GM18858 (cell line): ENCODE measurements around the gene ZNRF3.

Experiments
- ATAC-seq: cut with Tn5 transposase; IDR thresholded peaks from one replicate; pipeline ENCODE4 v1.9.1; 2021; ENCODE audit not compliant: unreplicated experiment

ZNRF3 gene

DNA sequence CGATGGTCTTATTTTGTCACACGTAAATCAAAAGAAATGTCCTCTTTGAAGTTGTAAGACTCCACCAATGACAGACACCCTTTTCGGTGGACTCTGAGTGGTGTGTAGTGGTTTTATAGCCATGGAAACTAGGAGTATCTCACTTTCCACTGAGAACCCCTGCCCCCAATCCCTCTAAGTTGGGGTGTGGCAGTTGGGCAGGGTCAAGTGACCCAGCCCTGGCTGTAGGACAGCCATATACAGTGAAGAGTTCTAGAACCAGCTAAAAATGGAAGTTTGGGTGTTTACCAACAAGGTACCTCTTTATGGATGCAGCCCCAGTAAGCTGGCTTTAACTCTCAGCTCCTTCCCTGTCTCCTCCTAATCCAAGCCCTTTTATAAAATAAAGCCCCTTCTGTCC is 173.1 kb downstream of the ZNRF3 start:
- no peak for ATAC-seq

DNA sequence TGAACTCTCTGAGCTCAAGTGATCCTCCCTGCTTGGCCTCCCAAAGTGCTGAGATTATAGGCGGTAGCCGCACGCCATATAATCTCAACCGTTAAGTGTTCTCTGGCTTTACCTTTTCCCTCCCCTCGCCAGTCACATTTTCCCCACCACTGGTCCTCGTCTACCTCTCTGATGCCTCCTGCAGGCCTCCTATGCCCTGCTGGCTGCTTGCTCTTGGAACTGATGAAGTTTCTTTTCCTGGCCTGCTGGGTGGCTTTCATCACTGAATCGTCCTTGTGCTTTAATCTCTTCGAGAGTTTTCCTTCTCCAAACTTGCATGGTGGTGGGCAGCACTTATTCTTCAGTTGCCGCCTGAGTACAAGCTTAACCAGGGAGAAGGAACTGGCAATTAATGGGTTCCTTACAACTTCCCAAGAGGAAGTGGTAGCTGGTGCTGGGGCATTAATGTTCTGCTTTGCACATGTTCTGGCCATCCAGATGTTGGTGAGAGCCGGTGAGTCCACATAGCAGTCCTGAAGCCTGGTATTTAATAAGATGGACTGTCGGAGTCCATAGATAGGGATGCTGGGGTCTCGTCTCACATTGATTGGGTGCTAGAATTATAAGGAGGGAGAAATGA is 177.0 kb downstream of the ZNRF3 start:
- no peak for ATAC-seq

DNA sequence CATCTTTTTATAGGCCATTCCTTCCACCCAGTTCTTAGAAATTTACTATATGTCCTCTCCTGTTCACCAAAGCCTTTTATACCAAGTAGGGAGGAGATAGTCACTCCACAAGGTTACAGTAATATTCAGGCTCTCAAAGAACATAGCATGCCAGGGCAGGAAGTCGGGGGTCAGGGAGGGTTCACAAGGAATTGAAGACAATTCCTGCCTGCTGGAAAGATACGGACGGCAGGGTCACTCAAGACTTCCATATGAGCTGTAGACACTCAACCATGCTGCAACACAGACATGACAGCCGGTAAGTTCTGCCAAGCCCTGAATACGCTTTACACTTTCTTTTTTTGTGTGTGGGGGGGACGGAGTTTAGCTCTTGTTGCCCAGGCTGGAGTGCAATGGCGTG is 177.6 kb downstream of the ZNRF3 start:
- ATAC-seq: no peak

DNA sequence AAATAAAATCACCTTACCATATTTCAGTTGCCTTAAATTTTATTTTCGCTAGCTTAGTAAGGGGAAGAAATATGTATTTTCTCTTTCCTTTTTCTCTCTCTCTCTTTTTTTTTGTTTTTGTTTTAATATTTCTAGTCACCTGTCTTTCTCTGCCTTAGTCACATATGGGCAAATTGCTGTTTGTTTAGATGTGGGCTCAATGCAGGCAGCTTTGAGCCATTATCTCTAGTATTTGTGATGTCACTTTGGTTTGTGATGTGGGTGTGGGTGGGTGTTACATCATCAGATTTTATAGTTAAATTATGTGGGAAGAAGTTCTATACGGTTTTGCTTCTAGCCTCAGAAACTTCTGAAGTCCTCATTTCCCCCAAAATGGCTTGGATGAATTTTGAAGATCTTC is 178.4 kb downstream of the ZNRF3 start, which contains the start of gene C22orf31:
TSS of gene C22orf31 (minus strand) at position 59 of the 400 bp plus-strand sequence. CDS start at position 20, 39 bp downstream.
- ATAC-seq: no peak

DNA sequence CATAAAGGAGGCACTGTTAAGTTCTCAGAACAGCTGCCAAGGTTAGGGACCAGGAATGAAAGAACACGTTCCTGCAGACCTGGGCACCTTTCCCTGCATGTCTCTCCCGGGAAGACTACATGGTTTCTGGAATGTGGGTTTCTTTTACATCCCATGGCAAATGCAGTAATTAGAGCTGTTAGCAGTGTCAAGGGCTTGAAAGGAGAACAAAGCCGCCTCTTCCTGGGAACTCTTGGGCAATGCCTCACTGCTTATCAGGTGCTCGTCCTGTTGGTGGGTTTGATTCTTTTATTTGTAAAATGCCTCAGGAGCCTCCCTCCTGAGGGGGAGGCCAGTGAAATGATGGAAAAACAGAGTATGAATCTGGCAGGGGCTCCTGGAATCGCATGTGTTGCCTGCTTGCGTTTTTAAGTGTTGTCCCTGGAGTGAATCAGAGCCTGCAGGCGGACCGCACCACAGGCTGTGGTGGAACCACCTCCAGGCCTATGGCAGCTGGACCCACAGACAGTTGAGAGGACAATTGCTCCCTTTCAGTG is 179.0 kb downstream of the ZNRF3 start:
- ATAC-seq: no peak

DNA sequence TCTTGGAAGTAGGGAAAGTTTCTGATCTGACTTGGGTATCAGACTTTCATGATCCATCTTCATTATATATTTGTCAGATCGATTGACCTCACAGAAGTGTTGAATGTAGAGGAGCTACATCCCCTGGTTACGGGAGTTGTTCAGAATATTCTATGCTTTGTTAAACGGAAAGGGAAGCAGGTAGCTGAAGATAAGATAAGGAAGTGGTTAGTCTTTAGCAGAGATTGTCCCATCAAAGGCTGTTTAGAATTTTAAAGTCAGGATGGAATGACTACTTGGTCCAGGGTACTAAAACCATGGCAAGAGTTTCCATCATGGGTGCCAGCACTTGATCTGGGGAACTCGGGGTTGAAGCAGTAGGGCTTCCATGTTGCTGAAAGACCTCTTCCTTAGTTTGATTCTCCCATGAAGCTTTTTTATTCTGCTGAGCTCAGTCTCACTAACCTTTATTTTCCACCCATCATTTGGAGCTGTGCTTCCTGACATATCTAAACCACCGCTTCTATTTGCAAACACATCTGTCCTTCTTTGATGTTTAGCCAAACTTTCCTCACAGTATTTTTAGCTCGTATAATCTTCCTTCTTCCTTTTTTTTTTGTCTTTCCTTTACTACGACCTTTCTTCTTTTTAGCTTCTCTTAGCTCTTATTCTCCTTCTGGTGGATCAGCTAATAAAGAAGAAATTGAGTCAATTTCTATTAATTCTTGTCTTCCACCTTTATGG is 182.3 kb downstream of the ZNRF3 start:
- ATAC-seq: no peak

GRCh38 chr22:29069463-29069862 is 186.1 kb downstream of the ZNRF3 start:
- no peak for ATAC-seq

DNA sequence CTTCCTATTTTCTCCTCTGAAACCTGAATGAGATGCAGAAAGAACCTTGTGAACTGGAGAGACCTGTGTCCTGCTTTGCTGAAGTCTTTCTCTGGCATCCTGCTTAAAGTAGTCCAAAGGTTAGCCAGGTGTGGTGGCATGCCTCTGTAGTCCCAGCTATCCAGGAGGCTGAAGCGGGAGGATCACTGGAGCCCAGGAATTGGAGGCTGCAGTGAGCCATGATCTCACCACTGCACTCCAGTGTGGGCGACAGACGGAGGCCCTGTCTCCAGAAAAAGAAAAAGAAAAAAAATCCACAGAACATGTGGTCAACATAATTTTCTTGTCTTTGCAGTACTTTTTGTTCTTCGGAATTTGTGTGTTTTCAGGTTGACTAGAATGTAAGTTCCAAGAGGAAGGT is 187.1 kb downstream of the ZNRF3 start:
- no peak for ATAC-seq

DNA sequence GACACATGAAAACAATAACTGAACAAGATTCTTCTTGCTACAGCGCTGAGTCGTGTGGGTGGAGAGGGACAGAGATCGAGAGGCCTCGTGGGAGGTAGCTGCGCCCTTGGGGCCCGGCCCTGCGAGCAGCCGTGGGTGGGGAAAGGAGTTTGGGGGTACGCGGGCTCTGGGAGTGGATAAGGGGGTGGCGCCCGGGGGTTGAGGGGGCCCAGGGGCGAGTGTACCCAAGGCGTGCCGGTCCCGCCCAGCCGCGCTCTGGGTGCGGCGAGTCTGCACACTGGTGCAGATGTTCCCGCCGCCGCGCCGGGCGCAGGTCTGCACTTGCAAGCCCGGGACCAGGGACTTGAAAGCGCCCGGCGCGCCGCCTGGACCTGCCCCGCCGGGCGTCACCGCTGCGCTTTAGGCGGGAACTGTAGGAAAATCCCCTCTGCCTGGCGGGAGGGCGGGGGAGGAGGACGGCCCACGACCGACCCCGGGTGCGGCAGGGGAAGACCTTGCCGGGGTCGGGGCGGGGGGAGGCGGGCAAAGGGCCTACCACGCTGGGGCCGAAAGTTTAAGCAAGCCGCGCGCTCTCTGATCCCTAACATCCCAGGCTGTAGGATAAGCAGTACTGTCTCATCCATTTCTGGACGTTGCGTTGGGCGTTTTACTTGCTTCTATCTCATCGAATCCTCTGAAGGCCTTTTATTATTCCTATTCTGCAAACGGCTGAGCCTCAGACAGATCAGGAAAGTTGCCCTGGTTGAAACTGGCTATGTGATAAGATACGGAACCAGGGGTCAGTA is 188.1 kb downstream of the ZNRF3 start:
- no peak for ATAC-seq

GRCh38 chr22:29072193-29072978 is 189.0 kb downstream of the ZNRF3 start:
- ATAC-seq: no peak

- ATAC-seq: no peak
Measured at GRCh38 chr22:29072979-29073617, 189.7 kb downstream of the ZNRF3 start, which contains the start of gene KREMEN1. KREMEN1 (plus strand) TSS chr22:29073035; CDS start chr22:29073131, 96 bp downstream.

- no peak for ATAC-seq
Measured at GRCh38 chr22:29073618-29074275, 190.4 kb downstream of the ZNRF3 start.

- no peak for ATAC-seq
Measured at GRCh38 chr22:29074276-29074772, 191.0 kb downstream of the ZNRF3 start.

GRCh38 chr22:29078036-29078868 is 194.9 kb downstream of the ZNRF3 start:
- ATAC-seq: no peak

- ATAC-seq: no peak
Measured at GRCh38 chr22:29078869-29079207, 195.5 kb downstream of the ZNRF3 start.

- no peak for ATAC-seq
Measured at GRCh38 chr22:29079218-29079901, 196.0 kb downstream of the ZNRF3 start.

GRCh38 chr22:29080106-29080975 is 197.0 kb downstream of the ZNRF3 start:
- no peak for ATAC-seq
